Measurements from ENCODE around the gene PAK2.

DNA sequence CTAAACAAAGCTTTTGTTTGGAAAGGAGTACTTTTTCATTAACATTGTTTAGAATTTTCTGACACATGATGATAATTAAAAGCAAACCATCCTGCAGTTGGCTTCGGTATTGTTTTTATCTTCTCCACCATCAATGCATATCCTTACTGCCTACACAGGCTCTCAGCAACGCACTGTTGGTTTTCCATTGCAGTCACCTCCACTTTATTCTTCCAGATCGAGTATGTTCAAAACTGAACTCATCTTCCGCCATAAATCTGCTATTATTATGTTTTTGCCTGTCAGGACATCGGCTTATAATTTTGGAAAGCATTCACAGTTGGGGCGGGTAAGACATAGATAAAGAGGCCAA, 127.5 kb downstream of the PAK2 start:
- TF ChIP-seq, protein P1, sequence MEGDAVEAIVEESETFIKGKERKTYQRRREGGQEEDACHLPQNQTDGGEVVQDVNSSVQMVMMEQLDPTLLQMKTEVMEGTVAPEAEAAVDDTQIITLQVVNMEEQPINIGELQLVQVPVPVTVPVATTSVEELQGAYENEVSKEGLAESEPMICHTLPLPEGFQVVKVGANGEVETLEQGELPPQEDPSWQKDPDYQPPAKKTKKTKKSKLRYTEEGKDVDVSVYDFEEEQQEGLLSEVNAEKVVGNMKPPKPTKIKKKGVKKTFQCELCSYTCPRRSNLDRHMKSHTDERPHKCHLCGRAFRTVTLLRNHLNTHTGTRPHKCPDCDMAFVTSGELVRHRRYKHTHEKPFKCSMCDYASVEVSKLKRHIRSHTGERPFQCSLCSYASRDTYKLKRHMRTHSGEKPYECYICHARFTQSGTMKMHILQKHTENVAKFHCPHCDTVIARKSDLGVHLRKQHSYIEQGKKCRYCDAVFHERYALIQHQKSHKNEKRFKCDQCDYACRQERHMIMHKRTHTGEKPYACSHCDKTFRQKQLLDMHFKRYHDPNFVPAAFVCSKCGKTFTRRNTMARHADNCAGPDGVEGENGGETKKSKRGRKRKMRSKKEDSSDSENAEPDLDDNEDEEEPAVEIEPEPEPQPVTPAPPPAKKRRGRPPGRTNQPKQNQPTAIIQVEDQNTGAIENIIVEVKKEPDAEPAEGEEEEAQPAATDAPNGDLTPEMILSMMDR (conservative IDR thresholded peaks at IDR 0.05 in 1 of 2, IDR thresholded peaks at IDR 0.05 in 1 of 2; ENCODE audit: extremely low read depth in 1 of 2, insufficient read depth in 1 of 2, low read depth in 1 of 2, low read length in 2 of 2), result no peak
- no peak for TF ChIP-seq EZH2 (IDR thresholded peaks at IDR 0.05; ENCODE audit: borderline replicate concordance, low read length)

Measured in mammary epithelial cell (primary cell).